Keratinocyte (primary cell): Measurements from ENCODE around the gene ARHGEF19. TPM values are rescaled to one million over a fixed set of nuclear protein-coding genes. Genes with fewer than 3 reads are reported as not detected.
"Not testable (repeated sequence)": the region's sequence is repeated elsewhere in the genome, so short reads cannot be mapped to it uniquely, and the experiment has no call there.

Experiments used
- DNase-seq: peaks from one replicate; pipeline ENCODE4 v3.0.0-alpha.2; 2011; ENCODE audit warnings: low read depth, missing footprints, low spot score
- FAIRE-seq: peaks from 2 replicates; lab custom pipeline; 2011; peaks lifted over from hg19 to GRCh38; lab: Jason Lieb, UNC
- H2AFZ ChIP-seq: 2 replicates; pipeline ENCODE4 v1.6.0; 2012; ENCODE audit warnings: low read length, control low read depth, inconsistent platforms; ENCODE audit not compliant: control insufficient read depth
- H3K27ac ChIP-seq: 2 replicates; pipeline ENCODE4 v1.5.1; 2011; ENCODE audit warnings: low read length; ENCODE audit not compliant: control insufficient read depth, insufficient read depth
- H3K27me3 ChIP-seq: 3 replicates; pipeline ENCODE4 v1.6.0; 2011; ENCODE audit warnings: low read length; ENCODE audit not compliant: control insufficient read depth, insufficient read depth; ENCODE audit errors: extremely low read depth
- H3K36me3 ChIP-seq, 2 experiments: 2 replicates in 1 of 2; 3 replicates in 1 of 2; pipeline ENCODE4 v1.5.1; 2011; ENCODE audit warnings: low read length in 2 of 2, mild to moderate bottlenecking in 1 of 2; ENCODE audit not compliant: control insufficient read depth in 2 of 2, insufficient read depth in 2 of 2; ENCODE audit errors: extremely low read depth in 1 of 2
- H3K4me1 ChIP-seq: 3 replicates; pipeline ENCODE4 v1.5.1; 2011; ENCODE audit warnings: low read length; ENCODE audit not compliant: control insufficient read depth, insufficient read depth; ENCODE audit errors: extremely low read depth
- H3K4me2 ChIP-seq: 3 replicates; pipeline ENCODE4 v1.6.0; 2011; ENCODE audit warnings: low read depth, low read length; ENCODE audit not compliant: control insufficient read depth, insufficient read depth; ENCODE audit errors: extremely low read depth
- H3K4me3 ChIP-seq, 3 experiments: fragments of 200-600 bp in 1 of 3; sonication (generic) in 1 of 3; 2 replicates in 2 of 3; 3 replicates in 1 of 3; pipeline ENCODE4 v1.5.1; 2011 to 2016; ENCODE audit warnings: low read length in 3 of 3, mild to moderate bottlenecking in 3 of 3, control low read depth in 2 of 3, inconsistent platforms in 1 of 3, low read depth in 1 of 3, mixed read lengths in 1 of 3, mixed run types in 1 of 3, moderate library complexity in 1 of 3; ENCODE audit not compliant: control insufficient read depth in 2 of 3, insufficient read depth in 2 of 3; ENCODE audit errors: extremely low read depth in 1 of 3
- H3K79me2 ChIP-seq: 2 replicates; pipeline ENCODE4 v1.6.0; 2012; ENCODE audit warnings: low read length; ENCODE audit not compliant: control insufficient read depth, insufficient read depth
- H3K9ac ChIP-seq: 3 replicates; pipeline ENCODE4 v1.6.0; 2011; ENCODE audit warnings: low read length; ENCODE audit not compliant: control insufficient read depth, insufficient read depth; ENCODE audit errors: extremely low read depth
- H3K9me1 ChIP-seq: 3 replicates; pipeline ENCODE4 v1.6.0; 2011; ENCODE audit warnings: low read length; ENCODE audit not compliant: control insufficient read depth, insufficient read depth; ENCODE audit errors: extremely low read depth
- H3K9me3 ChIP-seq: 2 replicates; pipeline ENCODE4 v1.5.1; 2012; ENCODE audit warnings: low read depth, low read length; ENCODE audit not compliant: control insufficient read depth
- H4K20me1 ChIP-seq: 3 replicates; pipeline ENCODE4 v1.6.0; 2011; ENCODE audit warnings: low read length; ENCODE audit not compliant: control insufficient read depth, insufficient read depth; ENCODE audit errors: extremely low read depth
- CTCF ChIP-seq, 3 experiments: IDR thresholded peaks in 1 of 3; conservative IDR thresholded peaks in 1 of 3; optimal IDR thresholded peaks in 1 of 3; 2 replicates in 2 of 3; 3 replicates in 1 of 3; pipeline versions ENCODE3 to v1.5.1; 2011; ENCODE audit warnings: low read length in 3 of 3, mild to moderate bottlenecking in 3 of 3, moderate library complexity in 2 of 3, control low read depth in 1 of 3, inconsistent platforms in 1 of 3; ENCODE audit not compliant: insufficient read depth in 2 of 3; ENCODE audit errors: extremely low read depth in 1 of 3
- EZH2 ChIP-seq: IDR thresholded peaks from one replicate; pipeline ENCODE4 v1.6.1; 2012; ENCODE audit warnings: inconsistent platforms, mild to moderate bottlenecking, low read length, moderate library complexity
- dilution Hi-C: fragments of 300-500 bp; cut with MboI; formaldehyde crosslinking; loops from one replicate; pipeline ENCODE4 v1.7.0; 2020; ENCODE audit warnings: low sequenced_read_pairs; ENCODE audit not compliant: extremely low pct_ligation_motif_present
- polyA plus RNA-seq, 5 experiments: library from polyadenylated mRNA; depleted of rRNA in 3 of 5; stranded (reverse) in 3 of 5; stranded (forward) in 1 of 5; unstranded in 1 of 5; fragments of >200 nt; gene quantifications; 1 replicate in 1 of 5; 2 replicates in 3 of 5; 3 replicates in 1 of 5; pipeline versions ENCODE4 v1.2.1 to v1.2.3, GENCODE V29; 2011 to 2012; ENCODE audit warnings: missing spikeins in 2 of 5, low read depth in 1 of 5, low replicate concordance in 1 of 5

The ARHGEF19 gene
- polyA plus RNA-seq, 1 donor (not counting 4 experiments of a cell fraction or from before 2014, with no cell fraction given): 5.0 TPM

- Histone ChIP-seq H3K4me1 (peaks cover 19% of the 10 kb centered on the region), H3K9ac (no peak overlapping the region), H3K4me3 (no peak overlapping the region), H3K27ac (no peak overlapping the region), H3K79me2 (no peaks in the 10 kb centered on the region), H4K20me1 (no peaks in the 10 kb centered on the region), H3K9me1 (peaks cover 3% of the 10 kb centered on the region), H2AFZ (no peak overlapping the region), H3K9me3 (no peaks in the 10 kb centered on the region), H3K36me3 (peaks cover 14 to 15% of the 10 kb centered on the region in 2 experiments), H3K4me2 (no peak overlapping the region), H3K27me3 (no peaks in the 10 kb centered on the region)
- no peak for FAIRE-seq
- TF ChIP-seq EZH2 (no peak), CTCF (optimal IDR thresholded peaks at IDR 0.05 in 1 of 3, IDR thresholded peaks at IDR 0.05 in 1 of 3, conservative IDR thresholded peaks at IDR 0.05 in 1 of 3; ENCODE audit: extremely low read depth in 1 of 3, insufficient read depth in 2 of 3, low read length in 3 of 3) (no peak)
- no peak for DNase-seq
- dilution Hi-C loops: no loop called here
Measured at GRCh38 chr1:16247441-16247840, 35.0 kb upstream of the ARHGEF19 start.

DNA sequence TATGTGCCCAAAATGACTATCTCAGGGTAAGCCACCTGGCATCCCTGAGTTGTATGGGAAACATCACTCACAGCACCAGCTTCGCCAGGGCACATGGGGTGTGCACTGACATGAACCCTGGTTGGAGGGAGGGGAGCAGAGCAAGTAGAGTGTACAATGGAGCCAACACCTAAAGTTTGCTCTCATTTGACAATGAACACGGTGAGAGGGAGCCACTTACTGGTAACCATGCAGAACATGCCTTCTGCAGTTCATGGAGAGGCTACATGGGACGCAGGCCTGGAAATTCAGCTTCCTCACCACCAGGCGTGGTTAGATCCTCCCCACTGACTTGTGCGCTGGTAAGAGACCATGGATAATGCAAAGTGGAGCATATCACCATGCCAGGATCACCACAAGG, 34.5 kb upstream of the ARHGEF19 start:
- peaks cover 19% of the 10 kb centered on the region for H3K4me1 ChIP-seq
- no peak overlapping the region for H3K4me3 ChIP-seq
- DNase-seq (no peak), FAIRE-seq (no peak)
- H3K27ac ChIP-seq: no peak overlapping the region
- H2AFZ ChIP-seq: no peak overlapping the region
- no peak overlapping the region for H3K9ac ChIP-seq
- H4K20me1 ChIP-seq: no peaks in the 10 kb centered on the region
- H3K36me3 ChIP-seq: peaks cover 14 to 15% of the 10 kb centered on the region in 2 experiments
- TF ChIP-seq EZH2 (no peak), CTCF (optimal IDR thresholded peaks at IDR 0.05 in 1 of 3, IDR thresholded peaks at IDR 0.05 in 1 of 3, conservative IDR thresholded peaks at IDR 0.05 in 1 of 3; ENCODE audit: extremely low read depth in 1 of 3, insufficient read depth in 2 of 3, low read length in 3 of 3) (peak in 1 of 3 experiments; percentile 22)
- no peaks in the 10 kb centered on the region for H3K27me3 ChIP-seq
- H3K79me2 ChIP-seq: no peaks in the 10 kb centered on the region
- peaks cover 3% of the 10 kb centered on the region for H3K9me1 ChIP-seq
- H3K4me2 ChIP-seq: no peak overlapping the region
- no peaks in the 10 kb centered on the region for H3K9me3 ChIP-seq
- dilution Hi-C loops: no loop called here

- H3K27me3 ChIP-seq, H3K9me3 ChIP-seq, DNase-seq, H3K9me1 ChIP-seq, H3K79me2 ChIP-seq, H3K9ac ChIP-seq, H3K27ac ChIP-seq, H4K20me1 ChIP-seq, H2AFZ ChIP-seq, dilution Hi-C loops, H3K4me3 ChIP-seq, FAIRE-seq, H3K4me2 ChIP-seq: not testable (repeated sequence)
- peaks cover 9 to 15% of the 10 kb centered on the region in 2 experiments for H3K36me3 ChIP-seq
- peaks cover 19% of the 10 kb centered on the region for H3K4me1 ChIP-seq
Measured at GRCh38 chr1:16246239-16246638, 33.8 kb upstream of the ARHGEF19 start.
